IMR-90 (cell line): ENCODE results near the gene NTM.

Experiments used
- CEBPB ChIP-seq: IDR thresholded peaks from 2 replicates; pipeline ENCODE4 v1.6.1; 2012; ENCODE audit warnings: low read depth, low read length, improper control_type of control experiment
- CHD1 ChIP-seq: IDR thresholded peaks from 2 replicates; pipeline ENCODE4 v1.6.1; 2012; ENCODE audit warnings: low read depth, low read length, improper control_type of control experiment
- CTCF ChIP-seq: conservative IDR thresholded peaks from 2 replicates; pipeline ENCODE4 v1.5.1; 2012; ENCODE audit warnings: mild to moderate bottlenecking, low read depth, low read length, improper control_type of control experiment
- ELK1 ChIP-seq: fragments of 150-350 bp; IDR thresholded peaks from 2 replicates; pipeline ENCODE4 v1.6.1; 2016; ENCODE audit warnings: low read depth, mild to moderate bottlenecking, low read length, moderate library complexity, borderline replicate concordance
- FOS ChIP-seq: fragments of 150-350 bp; IDR thresholded peaks from 2 replicates; pipeline ENCODE4 v1.6.1; 2016; ENCODE audit warnings: low read depth, low read length
- MAFK ChIP-seq: IDR thresholded peaks from 2 replicates; pipeline ENCODE4 v1.6.1; 2012; ENCODE audit warnings: low read depth, low read length, improper control_type of control experiment
- MXI1 ChIP-seq: IDR thresholded peaks from 2 replicates; pipeline ENCODE4 v1.6.1; 2012; ENCODE audit warnings: low read depth, mild to moderate bottlenecking, low read length, moderate library complexity, borderline replicate concordance
- NFE2L2 ChIP-seq: fragments of 150-350 bp; IDR thresholded peaks from 2 replicates; pipeline ENCODE4 v1.6.1; 2016; ENCODE audit warnings: low read depth, mild to moderate bottlenecking, low read length
- POLR2A ChIP-seq: IDR thresholded peaks from 2 replicates; pipeline ENCODE4 v1.6.1; 2012; ENCODE audit warnings: mild to moderate bottlenecking, low read depth, low read length
- RCOR1 ChIP-seq: IDR thresholded peaks from 2 replicates; pipeline ENCODE4 v1.6.1; 2012; ENCODE audit warnings: mild to moderate bottlenecking, low read length, improper control_type of control experiment; ENCODE audit not compliant: insufficient replicate concordance
- SMC3 ChIP-seq: fragments of 150-350 bp; IDR thresholded peaks from 2 replicates; pipeline ENCODE4 v1.6.1; 2016; ENCODE audit warnings: low read depth, mild to moderate bottlenecking, antibody characterized with exemption, low read length, moderate library complexity

DNA sequence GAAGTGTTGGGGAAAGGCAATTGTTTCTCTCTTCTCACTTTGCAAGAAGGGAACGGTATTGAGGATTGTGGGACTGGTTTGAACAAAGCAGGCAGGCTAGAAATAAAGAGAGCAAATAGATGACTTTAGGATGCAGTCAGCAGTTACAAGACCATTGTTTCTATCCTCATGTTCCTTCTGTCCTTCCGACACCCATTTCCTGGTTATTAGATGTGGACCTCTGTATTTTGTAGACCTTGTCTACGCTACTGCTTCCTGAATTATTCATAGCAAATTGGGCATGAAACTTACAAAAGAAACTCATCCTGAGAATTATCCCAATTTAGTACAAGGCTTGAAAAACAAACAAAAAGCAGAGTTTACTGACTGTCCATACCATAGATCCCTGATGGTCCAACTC, 656.3 kb downstream of the NTM start:
- TF ChIP-seq CTCF: no peak
- no peak for TF ChIP-seq SMC3
- TF ChIP-seq POLR2A: no peak
- no peak for TF ChIP-seq FOS
- no peak for TF ChIP-seq NFE2L2
- no peak for TF ChIP-seq CHD1
- no peak for TF ChIP-seq MXI1
- no peak for TF ChIP-seq ELK1
- TF ChIP-seq CEBPB: no peak
- no peak for TF ChIP-seq MAFK
- TF ChIP-seq RCOR1: no peak
